Esophagus squamous epithelium (tissue), 5 donors: Measurements from ENCODE around the gene LINC00632. TPM values are rescaled to one million over a fixed set of nuclear protein-coding genes. Genes with fewer than 3 reads are reported as not detected.
"Not testable (repeated sequence)": the region's sequence is repeated elsewhere in the genome, so short reads cannot be mapped to it uniquely, and the experiment has no call there.

ENCODE experiments used
- DNase-seq: peaks from one replicate; lab custom pipeline; 2025; lab: John Stamatoyannopoulos, UW
- H3K27ac ChIP-seq, 4 donors: fragments of 200-600 bp; sonication (generic); one replicate each; pipeline ENCODE4 v1.5.1; 2016 to 2019; ENCODE audit warnings: mild to moderate bottlenecking in 1 of 4
- H3K27me3 ChIP-seq, 4 donors: fragments of 200-600 bp; sonication (generic); 1 replicate in 3 of 4; 2 replicates in 1 of 4; pipeline versions ENCODE4 v1.5.1 to v1.6.0; 2017 to 2021; ENCODE audit warnings: antibody characterized with exemption in 1 of 4
- H3K36me3 ChIP-seq, 3 donors: fragments of 200-600 bp; sonication (generic); one replicate each; pipeline ENCODE4 v1.5.1; 2016 to 2019
- H3K4me1 ChIP-seq, 3 donors: fragments of 200-600 bp; sonication (generic); one replicate each; pipeline ENCODE4 v1.5.1; 2017 to 2019
- H3K4me3 ChIP-seq, 4 donors: fragments of 200-600 bp; sonication (generic); 1 replicate in 3 of 4; 2 replicates in 1 of 4; pipeline ENCODE4 v1.5.1; 2016 to 2019; ENCODE audit warnings: mild to moderate bottlenecking in 2 of 4, moderate library complexity in 1 of 4
- H3K9me3 ChIP-seq, 3 donors: fragments of 200-600 bp; sonication (generic); one replicate each; pipeline ENCODE4 v1.5.1; 2016 to 2019
- POLR2A ChIP-seq, 4 donors: fragments of 450-650 bp; IDR thresholded peaks; one replicate each; pipeline ENCODE4 v1.6.1; 2017; ENCODE audit warnings: antibody characterized with exemption in 4 of 4, mild to moderate bottlenecking in 4 of 4, moderate library complexity in 3 of 4
- WGBS, 2 donors: methylation state at CpG; one replicate each; pipeline ENCODE4 v1.1.5; 2018; 5-methylcytosine and 5-hydroxymethylcytosine counted together
- intact Hi-C: fragments of 100-400 bp; cut with DNase I; formaldehyde crosslinking; loops from one replicate; pipeline ENCODE4 v1.15.0; 2022
- total RNA-seq, 4 donors: library from RNA; depleted of rRNA; stranded (reverse); fragments of >200 nt; gene quantifications; one replicate each; pipeline ENCODE4 v1.1.0, GENCODE V29; 2016
- TF ChIP-seq, protein P1 (sequence below), 6 experiments: fragments of 450-650 bp in 4 of 6; fragments of 200-600 bp in 2 of 6; sonication (generic) in 2 of 6; IDR thresholded peaks; one replicate each; pipeline ENCODE4 v1.5.1; 2016 to 2019; ENCODE audit warnings: antibody characterized with exemption in 6 of 6, mild to moderate bottlenecking in 4 of 6, moderate library complexity in 4 of 6
- donor health status: DM: yes; HTN: yes; CAD: no.

Gene LINC00632
- 10 to 100 TPM in 1 of 4 donors, 1 to 10 TPM in 2, under 1 TPM in 1; 0.83 to 17.0 (median 4.0) TPM for total RNA-seq

GRCh38 chrX:140709421-140709846 lies at the start of gene LINC00632:
Gene LINC00632 (plus strand): TSS chrX:140709759.
- H3K27ac ChIP-seq: no peak within 1 kb of the TSS
- no peak for TF ChIP-seq POLR2A (IDR thresholded peaks at IDR 0.05)
- TF ChIP-seq, protein P1, sequence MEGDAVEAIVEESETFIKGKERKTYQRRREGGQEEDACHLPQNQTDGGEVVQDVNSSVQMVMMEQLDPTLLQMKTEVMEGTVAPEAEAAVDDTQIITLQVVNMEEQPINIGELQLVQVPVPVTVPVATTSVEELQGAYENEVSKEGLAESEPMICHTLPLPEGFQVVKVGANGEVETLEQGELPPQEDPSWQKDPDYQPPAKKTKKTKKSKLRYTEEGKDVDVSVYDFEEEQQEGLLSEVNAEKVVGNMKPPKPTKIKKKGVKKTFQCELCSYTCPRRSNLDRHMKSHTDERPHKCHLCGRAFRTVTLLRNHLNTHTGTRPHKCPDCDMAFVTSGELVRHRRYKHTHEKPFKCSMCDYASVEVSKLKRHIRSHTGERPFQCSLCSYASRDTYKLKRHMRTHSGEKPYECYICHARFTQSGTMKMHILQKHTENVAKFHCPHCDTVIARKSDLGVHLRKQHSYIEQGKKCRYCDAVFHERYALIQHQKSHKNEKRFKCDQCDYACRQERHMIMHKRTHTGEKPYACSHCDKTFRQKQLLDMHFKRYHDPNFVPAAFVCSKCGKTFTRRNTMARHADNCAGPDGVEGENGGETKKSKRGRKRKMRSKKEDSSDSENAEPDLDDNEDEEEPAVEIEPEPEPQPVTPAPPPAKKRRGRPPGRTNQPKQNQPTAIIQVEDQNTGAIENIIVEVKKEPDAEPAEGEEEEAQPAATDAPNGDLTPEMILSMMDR (IDR thresholded peaks at IDR 0.05): no peak
- H3K4me1 ChIP-seq: peaks cover 0 to 22% (median 4%) of the 10 kb centered on the region in 3 donors
- WGBS, 2 donors: 68 to 78% methylated on average over 2 to 3 of the region's 3 CpGs
- no peak within 1 kb of the TSS for H3K4me3 ChIP-seq
- intact Hi-C loops: no loop called here
- no peaks in the 10 kb centered on the region for H3K27me3 ChIP-seq
- no peaks in the 10 kb centered on the region for H3K36me3 ChIP-seq
- H3K9me3 ChIP-seq: no peaks in the 10 kb centered on the region
- DNase-seq: no peak

GRCh38 chrX:140661643-140662042 lies 47.9 kb upstream of the LINC00632 start:
- no peaks in the 10 kb centered on the region for H3K27me3 ChIP-seq
- DNase-seq: no peak

DNA sequence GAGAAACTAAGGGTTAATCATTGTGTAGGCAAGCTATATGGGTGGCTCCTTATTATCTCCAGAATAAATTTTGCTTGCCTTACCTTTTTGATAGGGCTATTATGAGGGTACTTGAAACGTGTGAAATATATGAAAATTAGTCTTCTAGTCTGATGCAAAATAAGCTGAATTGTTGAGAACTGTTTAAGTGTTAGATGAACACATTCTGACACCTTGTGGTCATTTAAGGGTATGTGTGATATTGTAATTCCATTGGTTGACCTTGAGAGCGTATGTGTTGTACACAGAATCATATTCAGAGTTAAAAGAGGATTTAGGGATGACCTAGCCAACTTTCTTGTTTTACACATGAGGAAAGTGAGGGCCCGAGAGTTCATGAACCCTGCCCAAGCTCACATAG lies 44.6 kb upstream of the LINC00632 start:
- 29 to 31% methylated on average over 3 of the region's 3 CpGs for WGBS, 2 donors

More at GRCh38 chrX:140661643-140662042, 47.9 kb upstream of the LINC00632 start:
- Histone ChIP-seq H3K4me1 (no peaks in the 10 kb centered on the region), H3K27ac (no peak overlapping the region), H3K9me3 (no peaks in the 10 kb centered on the region), H3K36me3 (no peaks in the 10 kb centered on the region), H3K4me3 (no peak overlapping the region)
- WGBS, 2 donors: 53 to 64% methylated on average over 4 of the region's 4 CpGs
- intact Hi-C loops: no loop called here
- no peak for TF ChIP-seq POLR2A (IDR thresholded peaks at IDR 0.05)
- TF ChIP-seq, protein P1 (IDR thresholded peaks at IDR 0.05): no peak

DNA sequence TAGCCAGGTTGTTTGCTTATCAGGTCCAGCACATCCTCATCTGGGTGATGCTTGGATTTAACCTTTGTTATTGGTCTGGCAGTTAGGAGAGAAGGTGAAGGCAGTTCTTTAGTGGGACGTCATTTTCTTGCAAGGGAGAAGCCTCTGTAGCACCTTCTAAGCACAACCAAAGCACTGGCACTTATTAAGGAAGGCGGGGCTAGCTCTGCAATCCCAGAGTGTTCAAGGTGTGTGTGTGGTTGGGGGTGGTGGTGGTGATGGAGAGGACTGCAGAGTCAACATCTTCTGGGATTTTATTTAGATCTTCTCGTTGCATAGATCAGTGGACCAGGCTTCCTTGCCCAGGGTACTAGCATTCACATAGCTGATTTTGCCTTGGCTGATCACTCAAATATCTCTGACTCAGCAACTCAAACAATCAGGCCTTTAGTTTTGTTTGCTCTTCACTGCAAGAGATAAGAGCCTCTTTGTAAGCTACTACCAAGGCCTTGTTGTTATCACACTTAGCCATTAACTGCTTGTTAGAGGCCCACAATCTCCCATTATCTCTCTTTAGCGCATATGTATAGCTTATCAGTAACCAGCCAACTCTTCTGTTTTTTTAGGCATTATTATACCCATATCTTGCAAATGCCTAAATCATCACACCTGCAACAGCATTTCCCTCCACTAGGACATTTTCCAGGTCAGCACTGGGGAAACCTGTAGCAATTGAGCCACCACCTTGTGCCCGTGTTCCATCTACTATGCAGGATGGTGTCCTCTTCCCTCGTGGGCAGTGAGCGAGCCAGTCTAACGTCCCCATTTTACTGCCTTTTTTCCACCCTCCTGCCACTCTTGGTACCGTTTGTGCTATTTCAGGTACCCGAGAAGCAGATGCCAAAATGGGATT lies 36.5 kb upstream of the LINC00632 start:
- Histone ChIP-seq H3K27ac (no peak overlapping the region), H3K4me1 (no peaks in the 10 kb centered on the region), H3K9me3 (no peaks in the 10 kb centered on the region), H3K4me3 (no peak overlapping the region), H3K36me3 (no peaks in the 10 kb centered on the region), H3K27me3 (no peaks in the 10 kb centered on the region)
- no peak for TF ChIP-seq POLR2A (IDR thresholded peaks at IDR 0.05)
- TF ChIP-seq, protein P1 (IDR thresholded peaks at IDR 0.05): no peak
- DNase-seq: no peak
- intact Hi-C loops: no loop called here
- 30 to 37% methylated on average over 7 to 9 of the region's 10 CpGs for WGBS, 2 donors

More for the DNA sequence above, 44.6 kb upstream of the LINC00632 start:
- no peaks in the 10 kb centered on the region for H3K9me3 ChIP-seq
- H3K27me3 ChIP-seq: no peaks in the 10 kb centered on the region
- no peak overlapping the region for H3K27ac ChIP-seq
- H3K36me3 ChIP-seq: no peaks in the 10 kb centered on the region
- no peaks in the 10 kb centered on the region for H3K4me1 ChIP-seq
- TF ChIP-seq, protein P1 (IDR thresholded peaks at IDR 0.05): peak in 3 of 6 experiments; percentile 6 to 23 (median 16)
- no peak for TF ChIP-seq POLR2A (IDR thresholded peaks at IDR 0.05)
- no peak for DNase-seq
- no peak overlapping the region for H3K4me3 ChIP-seq
- intact Hi-C loops: no loop called here

DNA sequence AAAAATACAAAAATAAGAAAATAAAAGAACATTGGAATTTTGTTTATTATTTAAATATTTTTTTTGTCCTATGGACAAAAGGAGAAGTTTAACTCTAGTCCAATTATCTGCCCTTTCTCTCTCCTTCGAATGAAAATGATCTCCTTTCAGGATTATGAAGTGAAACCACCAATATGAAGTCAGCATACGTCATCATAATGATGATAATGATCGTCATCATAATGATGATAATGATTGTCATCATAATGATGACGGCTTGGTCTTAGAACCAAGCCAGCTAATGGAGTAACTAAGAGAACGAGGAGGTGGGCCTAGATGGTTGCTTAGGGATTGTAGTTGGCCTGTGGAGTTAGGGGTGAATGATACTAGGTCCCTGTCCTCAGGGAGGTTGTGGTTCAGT lies 21.9 kb upstream of the LINC00632 start:
- no peak for DNase-seq
- no peak for TF ChIP-seq POLR2A (IDR thresholded peaks at IDR 0.05)
- TF ChIP-seq, protein P1 (IDR thresholded peaks at IDR 0.05): no peak
- Histone ChIP-seq H3K9me3 (no peaks in the 10 kb centered on the region), H3K27ac (no peak overlapping the region), H3K4me3 (no peak overlapping the region), H3K36me3 (no peaks in the 10 kb centered on the region), H3K4me1 (no peaks in the 10 kb centered on the region), H3K27me3 (no peaks in the 10 kb centered on the region)
- intact Hi-C loops: no loop called here
- WGBS, 2 donors: 68 to 82% methylated on average over 5 of the region's 5 CpGs

GRCh38 chrX:140691596-140691995 lies 18.0 kb upstream of the LINC00632 start:
- H3K4me1 ChIP-seq, DNase-seq, H3K36me3 ChIP-seq, intact Hi-C loops, H3K27me3 ChIP-seq, H3K9me3 ChIP-seq, H3K27ac ChIP-seq, H3K4me3 ChIP-seq: not testable (repeated sequence)
- 67% methylated on average over 4 of the region's 4 CpGs; no CpG with 5 or more reads in 1 of the 2 donors for WGBS, 2 donors
